PFSK-1 (cell line): Measurements from ENCODE around the gene ATP13A1.

Experiments used
- FOXP2 ChIP-seq: optimal IDR thresholded peaks from 2 replicates; pipeline ENCODE3; 2011; ENCODE audit warnings: borderline replicate concordance, control low read depth, inconsistent platforms; ENCODE audit not compliant: insufficient read depth; ENCODE audit errors: extremely low read length, extremely low read depth
- POLR2AphosphoS5 ChIP-seq: IDR thresholded peaks from 2 replicates; pipeline ENCODE4 v1.6.1; 2012; ENCODE audit warnings: low read depth, mild to moderate bottlenecking, control low read depth, low read length, moderate library complexity
- REST ChIP-seq, 2 experiments: IDR thresholded peaks; 2 replicates each; pipeline versions ENCODE4 v1.6.1 to v1.8.0; 2011 to 2012; ENCODE audit warnings: low read depth in 2 of 2, low read length in 2 of 2, control low read depth in 1 of 2, inconsistent platforms in 1 of 2, mild to moderate bottlenecking in 1 of 2, moderate library complexity in 1 of 2; ENCODE audit not compliant: insufficient read depth in 1 of 2
- SIN3A ChIP-seq: IDR thresholded peaks from 2 replicates; pipeline ENCODE4 v1.6.1; 2012; ENCODE audit warnings: mild to moderate bottlenecking, low read length, moderate library complexity, borderline replicate concordance; ENCODE audit not compliant: insufficient read depth
- TAF1 ChIP-seq: IDR thresholded peaks from 2 replicates; pipeline ENCODE4 v1.6.1; 2012; ENCODE audit warnings: low read length, control low read depth, borderline replicate concordance; ENCODE audit not compliant: insufficient read depth

The ATP13A1 gene

GRCh38 chr19:19602136-19602712, 61.3 kb downstream of the ATP13A1 start:
- TF ChIP-seq POLR2AphosphoS5, result no peak
- no peak for TF ChIP-seq FOXP2
- TF ChIP-seq SIN3A, result no peak
- TF ChIP-seq TAF1, result no peak
- no peak for TF ChIP-seq REST (IDR thresholded peaks at IDR 0.05; ENCODE audit: insufficient read depth in 1 of 2, low read depth in 2 of 2, low read length in 2 of 2)

GRCh38 chr19:19600793-19601330, 62.6 kb downstream of the ATP13A1 start:
- TF ChIP-seq TAF1 (no peak), FOXP2 (no peak), SIN3A (no peak)

GRCh38 chr19:19597809-19598306, 65.6 kb downstream of the ATP13A1 start:
- TF ChIP-seq TAF1 (no peak), FOXP2 (no peak), POLR2AphosphoS5 (no peak), REST (IDR thresholded peaks at IDR 0.05; ENCODE audit: insufficient read depth in 1 of 2, low read depth in 2 of 2, low read length in 2 of 2) (no peak), SIN3A (no peak)
